DMS79 treated with DMSO at 0.1 percent for 48 hours (cell line): ENCODE data around the gene HIKESHI.
A peak's percentile ranks its signal among the peaks of the same experiment; 100 is the strongest.
"Not testable (repeated sequence)": the region's sequence is repeated elsewhere in the genome, so short reads cannot be mapped to it uniquely, and the experiment has no call there.

ENCODE experiments used
- DNase-seq: peaks from one replicate; lab custom pipeline; 2025; lab: John Stamatoyannopoulos, UW

Gene HIKESHI, protein sequence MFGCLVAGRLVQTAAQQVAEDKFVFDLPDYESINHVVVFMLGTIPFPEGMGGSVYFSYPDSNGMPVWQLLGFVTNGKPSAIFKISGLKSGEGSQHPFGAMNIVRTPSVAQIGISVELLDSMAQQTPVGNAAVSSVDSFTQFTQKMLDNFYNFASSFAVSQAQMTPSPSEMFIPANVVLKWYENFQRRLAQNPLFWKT

DNA sequence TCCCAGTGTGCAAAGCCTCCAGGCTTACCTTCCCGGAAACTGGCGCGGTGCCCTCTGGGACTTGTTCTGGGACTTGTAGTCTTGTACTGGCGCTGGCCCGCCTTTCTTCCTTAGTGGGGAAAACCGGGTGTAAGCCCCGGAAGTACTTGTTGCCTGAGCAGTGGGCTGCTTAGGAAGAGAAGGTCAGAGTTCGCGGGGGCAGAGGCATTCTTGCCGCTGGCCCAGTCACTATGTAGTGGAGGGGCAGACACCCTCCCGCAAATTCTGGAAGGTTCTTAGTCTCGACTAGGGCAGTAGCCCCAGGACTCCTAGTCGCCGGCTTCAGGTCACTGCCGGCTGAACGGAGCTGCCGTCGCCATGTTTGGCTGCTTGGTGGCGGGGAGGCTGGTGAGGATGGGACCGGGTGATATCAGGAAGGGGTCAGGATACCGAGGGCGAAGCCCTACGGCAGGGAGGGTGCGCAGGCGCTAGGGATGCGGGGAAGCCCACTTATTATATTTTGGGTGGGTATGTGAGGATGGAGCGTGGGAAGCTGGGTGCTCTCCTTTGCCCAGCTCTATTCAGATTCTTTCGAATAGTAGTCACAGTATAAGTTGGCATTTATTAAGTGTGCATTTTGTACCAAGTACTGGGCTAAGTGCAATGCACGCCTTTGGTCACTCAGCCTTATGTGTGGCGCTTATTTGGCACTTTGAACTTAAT lies at the start of gene HIKESHI:
Gene HIKESHI (plus strand): TSS at position 149 of the 702 bp plus-strand sequence. CDS start 209 bp downstream, at position 358.
- DNase-seq, result peak; percentile 99

DNA sequence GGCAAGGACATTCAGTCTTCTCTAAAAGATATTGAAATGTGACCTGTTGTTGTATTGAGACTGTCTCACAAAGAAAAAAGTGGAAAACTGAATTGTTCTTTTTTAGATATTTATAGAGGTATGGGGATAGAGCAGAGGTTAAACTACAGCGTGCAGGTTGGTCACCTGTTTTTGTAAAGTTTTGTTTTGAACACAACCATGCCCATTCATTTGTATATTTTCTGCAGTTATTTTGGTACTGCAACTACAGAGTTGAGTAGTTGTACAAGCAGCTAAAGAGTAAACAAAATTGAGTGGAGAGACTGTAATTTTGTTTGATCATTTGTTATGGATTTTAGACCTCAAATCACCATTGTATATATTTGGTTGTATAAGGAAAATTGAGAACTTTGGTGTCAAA lies 46.1 kb upstream of the HIKESHI start:
- no peak for DNase-seq

DNA sequence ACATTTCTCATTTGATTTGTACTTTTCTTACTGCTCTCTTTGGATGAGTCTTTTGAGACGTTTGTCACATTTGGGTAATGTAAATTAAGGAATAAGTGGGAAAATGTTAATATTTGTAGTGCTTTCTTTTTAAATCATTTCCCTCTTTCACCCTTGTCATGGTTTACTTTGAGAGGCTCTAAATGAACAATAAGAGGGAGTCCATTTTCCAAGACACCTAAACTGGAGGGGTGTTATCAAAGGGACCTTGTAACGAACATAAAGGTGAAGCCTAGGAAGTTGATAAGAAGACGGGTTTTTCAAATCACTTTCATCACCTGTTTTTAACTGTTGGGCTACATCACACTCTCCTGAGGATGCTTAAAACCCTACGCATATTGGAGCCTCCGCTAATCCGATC lies 45.4 kb upstream of the HIKESHI start:
- DNase-seq, result no peak

DNA sequence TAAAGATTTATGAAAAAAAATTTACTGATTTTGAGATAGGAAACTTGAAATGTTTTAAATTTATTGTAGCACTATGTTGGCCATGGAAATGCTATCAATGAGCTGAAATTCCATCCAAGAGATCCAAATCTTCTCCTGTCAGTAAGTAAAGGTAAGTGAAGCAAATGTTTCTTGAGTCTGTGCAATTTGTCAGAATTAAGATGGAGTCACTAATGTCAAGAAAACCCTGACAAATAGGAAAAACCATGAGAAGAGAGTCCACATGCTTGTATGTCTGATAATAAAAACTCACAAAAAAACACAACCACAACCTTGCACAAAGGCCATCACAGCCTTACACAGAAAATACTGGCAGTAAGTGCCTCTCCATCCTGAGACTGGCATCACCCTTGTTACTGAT lies 44.6 kb upstream of the HIKESHI start:
- DNase-seq, result no peak

DNA sequence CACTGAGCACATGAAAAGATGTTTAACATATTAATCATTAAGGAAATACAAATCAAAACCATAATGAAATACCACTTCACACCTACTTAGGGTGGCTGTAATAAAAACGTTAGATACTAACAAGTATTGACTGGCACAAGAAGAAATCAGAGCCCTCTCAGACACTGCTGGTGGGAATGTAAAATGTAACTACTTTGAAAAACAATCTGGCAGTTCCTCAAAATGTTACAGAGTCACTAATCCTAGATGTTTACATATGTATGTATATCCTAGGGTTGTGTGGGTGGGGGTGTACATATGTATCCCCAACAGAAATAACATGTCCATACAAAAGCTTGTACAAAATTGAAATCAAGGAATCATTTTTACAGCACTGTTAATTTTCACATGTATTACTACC lies 42.3 kb upstream of the HIKESHI start:
- no peak for DNase-seq

DNA sequence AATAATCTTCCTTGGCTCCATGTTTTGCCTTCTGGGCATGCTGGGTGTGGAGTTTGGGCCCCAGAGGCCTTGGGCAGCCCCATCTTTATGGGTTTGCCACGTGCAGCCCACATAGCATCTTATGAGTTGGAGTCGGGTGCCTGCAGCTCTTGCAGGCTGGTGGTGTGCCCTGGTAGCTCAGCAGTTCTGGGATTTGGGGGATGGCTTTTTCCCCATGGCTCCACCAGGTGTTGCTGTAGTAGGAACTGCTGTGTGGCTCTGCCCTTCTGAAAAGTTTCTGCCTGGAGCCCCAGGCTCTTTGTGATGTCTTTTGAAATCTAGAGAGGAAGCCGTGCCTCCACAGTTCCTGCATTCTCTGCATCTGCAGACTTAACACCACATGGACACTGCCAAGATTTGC lies 40.7 kb upstream of the HIKESHI start:
- no peak for DNase-seq

DNA sequence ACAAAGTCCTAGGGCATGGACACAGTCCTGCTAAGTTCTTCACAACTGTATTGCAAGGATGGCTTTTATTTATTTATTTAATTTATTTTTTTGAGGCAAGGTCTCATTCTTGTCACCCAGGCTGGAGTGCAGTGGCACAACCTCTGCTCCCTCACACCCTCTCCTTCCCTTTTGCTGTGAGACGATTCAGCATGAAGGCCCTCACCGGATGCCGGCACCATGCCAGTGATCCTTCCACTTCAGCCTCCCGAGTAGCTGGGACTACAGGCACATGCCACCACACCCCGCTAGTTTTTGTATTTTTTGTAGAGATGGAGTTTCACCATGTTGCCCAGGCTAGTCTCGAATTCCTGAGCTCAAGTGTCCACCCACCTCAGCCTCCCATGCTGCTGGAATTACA lies 39.7 kb upstream of the HIKESHI start:
- DNase-seq, result no peak

DNA sequence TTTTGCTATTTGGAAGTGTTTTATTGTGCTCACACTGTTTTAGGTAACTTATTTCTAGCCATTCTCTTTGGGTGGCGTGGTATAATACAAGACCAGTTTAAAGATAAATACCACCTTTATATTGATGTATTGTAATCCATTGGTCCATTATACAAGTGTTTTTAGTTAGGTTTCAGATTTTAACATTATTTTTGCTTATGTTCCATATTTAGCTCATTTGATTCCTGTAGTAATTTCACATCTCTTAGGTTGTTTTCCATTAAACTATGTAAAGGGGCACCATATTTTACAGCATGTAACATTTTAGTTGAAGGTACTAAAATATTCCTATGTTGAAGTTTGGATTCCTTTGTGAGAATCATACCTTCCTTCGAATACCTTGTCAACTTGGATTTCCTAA lies 37.4 kb upstream of the HIKESHI start:
- no peak for DNase-seq

DNA sequence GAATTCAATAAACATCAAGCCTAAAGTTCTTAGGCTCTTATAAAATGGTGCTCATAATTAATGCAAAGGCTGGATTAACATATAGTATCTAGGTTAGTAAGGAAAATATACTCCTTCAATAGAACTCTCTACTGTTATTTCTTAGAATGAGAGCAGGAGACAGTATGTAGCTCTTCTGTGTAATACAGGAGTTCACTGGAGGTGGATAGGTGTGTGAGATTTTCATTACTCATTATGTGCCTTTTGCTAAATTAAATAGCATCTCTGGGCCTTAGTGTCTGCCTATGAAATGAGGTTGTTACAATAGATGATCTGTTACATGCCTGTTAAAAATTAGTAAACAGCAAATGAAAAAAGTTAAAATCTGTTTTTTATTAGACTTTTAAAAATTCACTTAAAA lies 36.8 kb upstream of the HIKESHI start:
- no peak for DNase-seq

DNA sequence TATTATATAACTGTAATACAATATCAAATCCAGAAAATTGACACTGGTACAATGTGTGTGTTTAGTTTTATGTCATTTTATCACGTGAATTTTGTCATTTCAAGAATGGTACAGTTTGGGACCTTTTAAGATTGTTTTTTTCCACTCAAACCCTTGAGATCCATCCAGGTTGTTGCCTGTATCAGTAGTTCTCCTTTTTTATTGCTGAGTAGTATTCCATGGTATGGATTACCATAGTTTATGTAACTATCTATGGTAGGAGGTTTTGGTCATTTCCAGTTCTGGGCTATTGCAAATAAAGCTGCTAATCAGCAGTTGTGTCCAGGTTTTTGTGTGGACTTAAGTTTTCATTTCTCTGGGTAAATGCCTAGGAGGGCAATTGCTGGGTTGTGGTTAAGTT lies 32.4 kb upstream of the HIKESHI start:
- DNase-seq, result no peak

DNA sequence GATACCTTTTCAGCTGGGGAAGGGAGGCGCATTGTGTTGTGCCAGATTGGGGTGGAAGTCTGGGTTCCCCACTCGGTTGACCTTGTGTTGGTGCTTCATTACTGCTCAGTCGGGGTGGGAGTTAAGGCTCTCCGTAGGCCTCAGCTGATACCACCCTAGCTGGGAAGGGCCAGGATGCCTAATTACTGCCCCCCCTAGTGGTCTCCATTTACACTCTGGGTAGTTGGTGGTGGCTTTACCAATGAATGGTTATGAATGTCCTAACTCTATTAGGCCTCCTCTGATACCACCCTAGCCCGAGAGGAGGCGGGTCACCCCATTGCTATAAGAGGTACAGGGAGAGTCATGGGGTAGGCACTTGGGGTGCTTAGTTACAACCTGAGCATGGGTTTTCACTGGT lies 27.5 kb upstream of the HIKESHI start:
- no peak for DNase-seq

DNA sequence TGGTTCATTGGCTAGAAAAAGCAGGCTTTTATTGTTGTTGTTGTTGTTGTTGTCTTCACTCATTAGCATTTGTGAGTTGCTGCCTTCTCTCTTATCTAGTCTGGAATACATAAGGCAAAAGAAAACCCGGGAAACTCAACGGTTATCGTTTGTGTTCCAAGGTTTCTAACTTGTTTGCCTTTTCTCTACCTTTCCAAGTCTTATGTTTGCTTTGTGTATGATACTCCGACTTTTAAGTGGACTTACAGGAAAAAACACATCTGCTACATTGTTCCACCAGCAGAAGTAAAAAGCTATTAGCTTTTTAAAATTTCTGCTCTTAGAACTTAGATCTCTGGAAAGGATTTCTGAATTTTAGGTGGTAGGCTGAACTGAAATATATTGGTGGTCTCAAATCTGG lies 27.0 kb upstream of the HIKESHI start:
- DNase-seq, result no peak

DNA sequence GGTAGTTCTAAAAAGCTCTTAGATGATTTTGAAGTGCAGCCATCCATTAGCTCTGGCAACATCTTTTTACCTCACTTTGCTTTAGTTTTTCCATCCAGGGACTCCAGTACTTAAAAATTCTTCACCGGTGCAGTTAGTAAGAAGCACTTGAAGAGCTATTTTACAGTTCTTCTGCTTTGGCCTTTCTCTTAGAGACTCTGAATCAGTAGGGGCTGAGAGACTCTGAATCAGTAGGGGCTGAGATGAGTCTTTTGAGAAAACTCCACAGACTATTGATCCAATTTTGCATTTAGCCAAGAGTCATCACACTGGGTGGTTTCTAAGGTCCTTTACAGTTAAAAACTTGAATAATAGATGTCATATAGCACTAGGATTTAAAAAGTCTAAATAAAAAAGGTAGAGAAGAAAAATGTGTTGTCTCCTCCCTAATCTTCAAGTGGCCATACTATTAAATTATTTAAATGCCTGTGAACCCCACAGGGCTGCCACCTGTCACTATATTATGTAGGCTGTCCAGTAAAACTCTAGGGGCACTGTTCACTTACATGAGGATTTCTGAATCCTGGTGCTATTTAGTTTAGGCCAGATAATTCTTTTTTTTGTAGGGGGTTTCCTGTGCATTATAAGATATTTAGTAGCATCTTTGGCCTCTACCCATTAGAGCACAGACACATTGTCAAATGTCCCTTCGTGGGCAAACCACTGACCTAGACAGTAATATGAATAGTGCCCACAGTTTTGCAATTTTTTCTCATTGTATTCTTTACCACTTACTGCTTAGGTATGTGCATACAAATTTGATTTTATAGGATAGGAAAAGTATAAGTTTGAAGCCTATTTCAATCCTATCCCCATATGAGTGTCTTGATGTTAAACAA lies 26.3 kb upstream of the HIKESHI start:
- peak; percentile 96 for DNase-seq

DNA sequence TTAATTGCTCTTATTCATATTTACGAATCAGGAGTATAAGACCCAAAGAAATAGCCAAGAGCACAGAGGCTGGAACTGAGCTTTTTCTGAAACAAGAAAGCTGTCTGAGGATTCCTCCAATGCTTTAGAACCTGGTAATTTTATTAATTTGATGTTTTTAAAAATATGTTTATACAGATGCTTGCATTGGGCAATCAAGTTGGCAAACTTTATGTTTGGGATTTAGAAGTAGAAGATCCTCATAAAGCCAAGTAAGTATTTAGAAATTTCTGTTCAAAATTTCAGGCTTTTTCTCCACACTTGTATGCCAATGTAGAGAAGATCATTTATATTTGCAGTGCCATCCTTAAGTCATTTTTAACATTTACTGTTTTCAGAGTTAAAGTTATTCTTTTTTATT lies 24.3 kb upstream of the HIKESHI start:
- no peak for DNase-seq

DNA sequence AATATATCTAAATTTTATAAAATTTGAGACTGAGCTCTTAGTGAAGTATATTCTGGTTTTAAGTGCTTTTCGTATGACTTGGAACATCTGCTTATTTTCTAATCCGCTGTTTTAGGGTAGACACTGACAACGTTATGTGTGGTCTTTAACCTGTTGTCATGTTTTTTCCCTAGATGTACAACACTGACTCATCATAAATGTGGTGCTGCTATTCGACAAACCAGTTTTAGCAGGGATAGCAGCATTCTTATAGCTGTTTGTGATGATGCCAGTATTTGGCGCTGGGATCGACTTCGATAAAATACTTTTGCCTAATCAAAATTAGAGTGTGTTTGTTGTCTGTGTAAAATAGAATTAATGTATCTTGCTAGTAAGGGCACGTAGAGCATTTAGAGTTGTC lies 23.8 kb upstream of the HIKESHI start:
- no peak for DNase-seq

DNA sequence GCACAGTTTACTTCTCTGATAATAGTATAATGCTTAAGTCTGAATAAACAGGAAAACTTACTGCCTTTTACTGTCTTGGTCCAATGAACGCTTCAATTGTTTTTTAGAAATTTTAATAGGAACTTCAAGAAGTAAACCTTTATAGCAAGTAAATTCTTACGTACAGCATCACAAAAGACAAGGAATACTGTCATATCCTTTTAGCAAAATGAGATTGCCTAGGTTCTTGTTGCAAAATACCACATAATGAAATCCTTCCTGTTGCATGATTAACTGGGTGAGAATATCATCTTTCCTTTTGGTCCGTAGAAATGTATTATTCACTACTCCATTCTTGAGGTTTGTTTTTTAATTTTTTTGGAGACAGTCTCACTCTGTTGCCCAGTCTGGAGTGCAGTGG lies 22.3 kb upstream of the HIKESHI start:
- no peak for DNase-seq

DNA sequence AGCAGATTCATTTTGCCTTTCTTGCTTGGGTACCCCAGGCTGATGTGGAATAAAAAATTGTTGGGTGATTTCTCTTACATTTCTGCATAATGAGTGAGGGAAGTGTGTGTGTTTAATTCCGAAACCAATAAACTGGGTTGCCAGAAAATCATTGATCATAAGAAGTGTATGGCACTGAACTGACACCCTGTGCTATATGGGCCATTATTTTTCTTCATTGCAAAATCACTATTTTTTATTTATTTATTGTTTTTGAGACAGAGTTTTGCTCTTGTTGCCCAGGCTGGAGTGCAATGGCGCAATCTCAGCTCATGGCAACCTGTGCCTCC lies 14.6 kb upstream of the HIKESHI start:
- DNase-seq, result no peak

DNA sequence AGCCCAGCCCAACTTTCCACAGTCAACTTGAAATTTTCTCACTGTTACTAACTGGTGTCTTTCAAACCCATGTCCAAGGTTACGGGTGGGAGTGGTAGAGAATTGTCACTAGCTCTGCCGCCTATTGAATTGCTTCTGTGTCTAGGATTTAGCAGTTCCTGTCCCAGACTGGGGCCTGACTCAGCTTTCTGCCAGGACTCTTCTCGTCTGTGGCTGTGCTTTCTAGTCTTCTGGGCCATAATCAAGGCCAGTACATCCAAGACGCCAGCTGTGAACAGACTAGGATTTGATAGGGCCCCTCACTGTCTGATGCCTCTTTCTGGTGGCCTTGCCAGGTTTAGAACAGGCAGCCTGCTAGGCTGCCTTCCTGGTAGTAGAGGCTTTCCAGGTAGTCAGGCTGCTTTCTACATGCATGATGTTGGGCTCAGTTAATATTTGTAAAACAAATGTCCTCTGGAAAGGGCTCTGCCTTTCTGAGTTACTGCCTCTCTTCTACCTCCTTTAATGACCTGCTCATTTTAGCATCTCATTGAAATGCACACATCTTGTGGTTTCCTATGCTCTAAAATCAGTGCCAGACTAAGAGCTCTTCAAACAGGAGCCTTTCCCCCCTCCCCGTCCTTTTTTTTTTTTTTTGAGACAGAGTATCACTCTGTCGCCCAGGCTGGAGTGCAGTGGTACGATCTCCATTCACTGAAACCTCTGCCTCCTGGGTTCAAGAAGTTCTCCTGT lies 13.1 kb upstream of the HIKESHI start:
- DNase-seq, result no peak

DNA sequence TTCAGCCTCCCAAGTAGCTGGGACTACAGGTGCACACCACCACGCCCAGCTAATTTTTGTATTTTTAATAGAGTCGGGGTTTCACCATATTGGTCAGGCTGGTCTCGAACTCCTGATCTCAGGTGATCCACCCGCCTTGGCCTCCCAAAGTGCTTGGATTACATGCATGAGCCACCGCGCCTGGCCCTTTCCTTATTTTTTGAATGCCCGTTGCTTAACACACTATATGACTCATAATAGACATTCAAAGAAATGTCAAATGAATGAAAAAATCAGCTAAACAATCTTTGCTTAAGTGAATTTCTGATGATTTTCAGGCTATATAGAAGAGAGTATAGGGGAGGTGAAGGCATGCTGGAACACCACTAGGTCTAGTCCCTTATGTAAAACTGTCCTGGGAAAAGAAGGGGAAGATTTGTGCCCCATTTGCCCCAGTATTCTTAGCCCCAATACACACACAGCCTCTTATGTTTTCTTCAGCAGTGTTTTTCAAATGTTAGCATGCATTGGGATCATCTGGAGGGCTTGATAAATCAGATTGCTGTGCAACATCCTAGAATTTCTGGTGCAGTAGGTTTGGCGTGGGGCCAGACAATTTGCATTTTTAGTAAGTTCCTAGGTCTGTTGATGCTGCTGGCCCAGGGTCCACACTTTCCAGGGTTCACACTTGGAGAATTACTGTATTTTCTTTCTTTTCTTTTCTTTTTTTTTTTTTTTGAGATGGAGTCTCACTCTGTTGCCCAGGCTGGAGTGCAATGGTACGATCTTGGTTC lies 12.3 kb upstream of the HIKESHI start:
- DNase-seq, result not testable (repeated sequence)

DNA sequence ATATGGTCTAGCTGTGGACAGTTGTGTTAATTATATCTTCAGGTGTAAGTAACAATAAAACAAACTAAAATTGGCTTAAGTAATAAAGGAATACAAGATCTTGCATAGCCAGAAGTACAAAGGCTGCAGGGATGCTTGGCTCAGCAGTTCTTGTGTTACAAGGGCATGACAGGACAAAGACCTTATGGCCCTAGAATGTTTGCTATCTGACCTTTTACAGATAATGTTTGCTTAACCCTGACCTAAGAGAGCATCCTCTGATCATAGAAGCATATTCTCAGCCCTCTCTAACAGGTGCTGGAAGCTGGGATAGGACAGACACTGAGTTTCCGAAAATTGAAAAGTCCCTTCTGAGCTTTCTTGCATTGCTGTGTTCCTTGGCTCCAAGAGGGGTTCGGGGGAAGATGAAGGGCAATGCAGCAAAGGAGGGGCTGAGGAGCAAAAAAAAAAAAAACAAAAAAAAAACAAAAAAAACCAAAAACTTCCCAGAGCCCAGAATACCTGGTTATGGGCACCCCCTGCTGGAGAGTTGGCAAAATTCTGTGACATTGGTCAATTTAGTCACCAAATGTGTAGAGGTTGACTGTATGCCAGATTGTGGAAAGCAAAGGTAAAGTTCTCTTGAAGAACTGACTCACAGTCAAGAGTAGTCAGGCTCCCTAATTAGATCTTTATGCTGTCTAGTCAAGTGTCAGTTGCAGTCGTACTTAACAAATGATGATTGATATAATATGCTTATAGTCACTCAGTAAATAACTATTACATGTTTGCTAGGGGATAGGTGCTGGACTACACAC lies 10.4 kb upstream of the HIKESHI start:
- DNase-seq, result peak; percentile 32
